OCI-M2 (cell line): ENCODE measurements around the gene EMC10.
"Not testable (repeated sequence)": the region's sequence is repeated elsewhere in the genome, so short reads cannot be mapped to it uniquely, and the experiment has no call there.

ENCODE experiments used
- DNase-seq: peaks from one replicate; lab custom pipeline; 2025; ENCODE audit not compliant: unreplicated experiment; lab: John Stamatoyannopoulos, UW

The EMC10 gene

DNA sequence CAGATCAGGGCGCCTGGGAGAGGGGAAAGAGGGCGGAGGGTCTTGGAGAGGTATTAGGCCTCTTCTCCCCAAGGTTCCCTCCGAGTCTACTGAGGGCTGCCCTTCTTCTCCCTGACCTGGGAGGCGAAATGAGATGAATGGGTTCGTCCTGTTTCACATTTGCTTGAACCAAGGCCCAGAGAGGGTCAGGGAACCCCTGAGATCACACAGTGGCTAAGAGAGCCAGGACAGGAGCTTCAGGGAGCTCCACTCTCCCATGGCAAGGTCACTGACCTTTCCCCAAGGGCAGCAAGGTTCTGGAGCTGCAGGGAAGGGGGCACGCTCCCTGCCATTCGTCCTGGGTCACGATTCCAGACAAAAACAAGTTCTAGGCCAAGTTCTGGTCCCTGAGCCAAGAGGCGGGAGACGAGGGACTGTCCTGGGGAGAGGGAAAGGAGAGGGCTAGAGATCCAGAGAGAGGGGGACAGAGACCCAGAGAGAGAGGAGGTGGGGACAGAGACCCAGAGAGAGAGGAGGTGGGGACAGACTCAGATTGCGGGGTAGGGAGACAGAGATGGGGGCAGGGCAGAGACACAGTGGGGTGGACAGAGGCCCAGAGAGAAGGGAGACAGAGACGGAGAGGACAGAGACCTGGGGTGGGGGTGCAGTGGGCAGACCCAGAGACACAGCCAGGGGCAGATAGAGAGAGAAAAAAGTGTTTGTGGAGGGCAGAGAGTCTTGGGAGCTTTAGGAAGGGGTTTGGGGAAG lies 36.9 kb downstream of the EMC10 start:
- no peak for DNase-seq

DNA sequence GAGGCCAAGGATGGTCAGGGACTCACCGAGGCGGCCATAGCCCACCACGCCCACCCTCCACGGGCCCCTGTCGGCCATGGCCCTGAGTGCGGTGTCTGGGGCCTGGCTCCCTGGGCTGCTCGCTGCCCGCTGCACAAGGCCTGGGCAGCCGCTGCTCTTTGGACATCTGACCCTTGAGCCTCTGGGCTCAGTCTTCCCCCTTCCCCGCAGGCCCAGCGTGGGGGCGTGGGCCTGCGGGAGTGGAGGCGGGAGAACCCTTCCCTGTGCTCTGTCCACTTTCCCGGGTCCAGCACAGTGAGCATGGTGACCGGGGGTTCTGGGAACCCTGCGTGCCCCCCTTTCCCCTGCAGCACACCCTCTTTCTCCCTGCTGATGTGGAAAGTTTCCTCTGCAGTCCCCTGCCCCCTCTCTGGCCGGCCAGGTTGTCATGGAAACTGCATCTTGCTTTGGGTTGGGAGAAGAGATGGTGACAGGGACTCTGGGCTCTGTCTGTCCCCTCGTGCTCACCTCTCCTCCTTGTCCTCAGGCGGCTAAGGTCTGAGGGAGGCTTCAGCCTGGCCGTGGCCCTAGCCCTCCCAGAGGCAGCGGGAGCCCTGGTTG lies 37.5 kb downstream of the EMC10 start, which contains the start of gene ASPDH:
Gene ASPDH, minus strand, starts transcription at position 168 of the 600 bp plus-strand sequence. Its CDS starts 90 bp downstream, at position 78.
- DNase-seq, result no peak

DNA sequence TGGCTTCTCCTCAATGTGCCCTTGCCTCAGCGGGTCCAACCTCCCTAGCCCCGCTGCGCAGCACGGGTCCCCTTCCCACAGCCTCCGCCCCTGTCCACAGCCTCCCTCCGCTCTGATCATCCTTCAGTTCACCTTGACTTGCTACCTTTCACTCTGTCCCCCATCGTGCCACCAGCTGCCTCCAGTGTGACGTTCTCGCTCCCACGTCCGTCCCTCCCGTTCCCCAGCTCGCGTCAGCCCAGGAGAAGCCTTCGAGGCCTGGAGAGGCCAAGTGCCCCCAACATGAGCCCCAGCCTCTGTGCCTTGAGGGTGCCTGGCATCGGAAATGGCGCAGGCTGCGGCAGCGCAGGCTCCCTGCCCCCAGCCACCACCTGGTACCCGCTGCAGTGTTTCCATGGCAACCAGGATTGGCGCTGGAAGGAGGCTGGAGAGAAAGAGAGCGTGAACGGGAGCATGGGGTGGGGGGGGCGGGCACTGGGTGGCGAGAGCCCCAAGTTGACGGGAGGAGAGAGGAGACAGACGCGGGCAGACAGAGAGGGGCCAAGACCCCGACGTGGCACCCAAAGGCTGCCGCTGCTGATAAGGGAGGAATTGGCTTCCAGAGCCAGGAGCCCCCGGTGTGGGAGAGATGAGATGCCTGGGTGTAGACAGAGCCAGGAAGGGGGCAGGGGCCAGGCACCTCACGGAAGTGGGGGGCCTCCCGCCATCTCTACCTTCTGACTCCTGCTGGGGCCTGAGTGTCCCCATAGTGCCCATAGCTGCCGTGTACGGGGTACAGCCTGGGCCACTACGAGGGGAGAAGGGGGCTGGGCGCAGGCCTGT lies 38.2 kb downstream of the EMC10 start:
- DNase-seq, result no peak

DNA sequence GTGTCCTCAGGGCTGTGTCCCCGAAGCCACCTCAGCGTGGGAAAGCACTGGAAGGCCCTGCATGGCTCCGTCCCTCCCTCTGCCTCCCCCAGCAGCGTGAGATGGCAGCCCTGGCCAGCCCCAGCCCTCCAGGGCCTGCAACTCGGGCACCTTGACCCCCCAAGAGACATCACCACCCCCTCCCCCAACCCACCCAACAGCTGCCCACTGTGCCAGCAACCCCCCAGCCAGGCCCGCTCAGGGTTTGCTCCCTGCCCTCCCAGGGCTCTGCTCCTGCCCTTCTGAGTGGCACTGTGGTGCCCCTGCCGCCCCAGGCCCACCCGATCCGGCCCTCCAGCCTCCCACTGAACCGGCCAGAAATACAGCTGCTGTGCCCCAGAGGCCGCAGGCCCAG lies 38.9 kb downstream of the EMC10 start:
- DNase-seq, result no peak

DNA sequence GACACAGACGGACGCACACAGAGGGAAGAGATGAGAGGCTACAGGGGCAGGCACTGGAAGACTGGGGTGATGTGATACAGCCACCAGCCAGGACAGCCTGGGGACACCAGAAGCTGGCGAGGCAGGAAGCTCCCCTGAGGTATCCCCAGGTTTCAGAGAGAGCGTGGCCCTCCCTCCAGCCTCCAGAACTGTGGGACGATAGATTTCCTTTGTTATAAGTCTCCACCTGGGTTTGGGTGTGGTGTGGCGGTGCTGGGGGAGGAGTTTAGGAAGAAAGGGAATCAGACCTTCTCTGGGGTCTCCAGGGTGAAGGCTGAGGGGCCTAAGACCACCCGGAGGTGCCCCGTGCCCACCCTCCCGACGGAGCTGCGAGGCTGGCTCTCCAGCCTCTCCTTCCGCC lies 40.1 kb downstream of the EMC10 start:
- no peak for DNase-seq

DNA sequence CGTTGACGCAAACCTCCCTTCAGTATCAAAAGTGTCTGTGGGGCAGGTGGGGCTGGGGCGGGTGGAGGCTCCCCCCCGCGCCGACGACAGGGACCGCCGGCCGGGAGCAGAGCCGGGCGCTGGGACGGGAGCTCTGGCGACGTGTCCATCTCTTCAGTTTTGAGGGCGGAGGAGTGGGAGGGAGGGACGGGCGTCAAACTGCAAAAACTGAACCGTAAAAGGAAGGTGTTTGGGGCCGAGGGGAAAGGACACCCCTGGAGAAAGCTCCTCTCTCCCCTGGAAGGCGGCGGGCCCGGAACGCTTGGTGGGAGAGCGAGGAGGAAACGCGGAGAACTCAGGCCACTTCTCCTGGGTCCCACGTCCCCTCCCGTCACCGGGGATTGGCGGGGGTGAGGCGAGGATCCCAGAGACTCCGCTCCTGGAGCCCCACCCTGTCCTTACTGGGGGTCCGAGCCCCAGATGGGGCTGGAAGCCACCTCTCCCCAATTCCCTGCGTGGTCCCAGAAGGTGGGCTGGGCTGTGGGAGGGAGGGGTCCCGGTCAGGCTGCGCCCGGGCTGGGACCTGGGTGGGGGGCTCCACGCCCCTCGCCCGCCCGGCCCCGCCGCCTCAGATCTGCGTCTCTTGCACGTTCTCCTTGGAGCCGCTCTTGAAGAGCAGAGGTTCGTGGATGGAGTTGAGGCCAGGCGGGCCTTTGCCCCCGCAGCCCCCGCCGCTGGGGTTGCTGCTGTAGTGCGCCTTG lies 40.8 kb downstream of the EMC10 start:
- no peak for DNase-seq

DNA sequence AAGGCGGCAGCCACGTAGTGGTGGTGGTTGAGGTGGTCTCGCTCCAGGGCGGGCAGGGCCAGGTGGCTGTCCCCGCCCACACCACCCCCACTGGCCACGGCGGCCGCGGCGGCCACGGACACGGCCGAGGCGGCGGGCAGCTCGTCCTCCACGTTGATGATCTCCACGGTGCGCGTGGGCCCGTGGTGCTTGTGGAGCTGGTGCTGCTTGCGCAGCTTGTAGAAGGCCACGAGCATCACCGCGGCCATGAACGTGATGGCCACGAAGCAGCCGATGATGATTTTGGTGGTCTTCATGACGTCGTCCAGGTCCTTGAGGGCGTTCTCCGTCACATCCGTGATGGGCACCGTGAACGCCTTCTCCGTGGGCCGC lies 41.4 kb downstream of the EMC10 start:
- DNase-seq, result no peak

DNA sequence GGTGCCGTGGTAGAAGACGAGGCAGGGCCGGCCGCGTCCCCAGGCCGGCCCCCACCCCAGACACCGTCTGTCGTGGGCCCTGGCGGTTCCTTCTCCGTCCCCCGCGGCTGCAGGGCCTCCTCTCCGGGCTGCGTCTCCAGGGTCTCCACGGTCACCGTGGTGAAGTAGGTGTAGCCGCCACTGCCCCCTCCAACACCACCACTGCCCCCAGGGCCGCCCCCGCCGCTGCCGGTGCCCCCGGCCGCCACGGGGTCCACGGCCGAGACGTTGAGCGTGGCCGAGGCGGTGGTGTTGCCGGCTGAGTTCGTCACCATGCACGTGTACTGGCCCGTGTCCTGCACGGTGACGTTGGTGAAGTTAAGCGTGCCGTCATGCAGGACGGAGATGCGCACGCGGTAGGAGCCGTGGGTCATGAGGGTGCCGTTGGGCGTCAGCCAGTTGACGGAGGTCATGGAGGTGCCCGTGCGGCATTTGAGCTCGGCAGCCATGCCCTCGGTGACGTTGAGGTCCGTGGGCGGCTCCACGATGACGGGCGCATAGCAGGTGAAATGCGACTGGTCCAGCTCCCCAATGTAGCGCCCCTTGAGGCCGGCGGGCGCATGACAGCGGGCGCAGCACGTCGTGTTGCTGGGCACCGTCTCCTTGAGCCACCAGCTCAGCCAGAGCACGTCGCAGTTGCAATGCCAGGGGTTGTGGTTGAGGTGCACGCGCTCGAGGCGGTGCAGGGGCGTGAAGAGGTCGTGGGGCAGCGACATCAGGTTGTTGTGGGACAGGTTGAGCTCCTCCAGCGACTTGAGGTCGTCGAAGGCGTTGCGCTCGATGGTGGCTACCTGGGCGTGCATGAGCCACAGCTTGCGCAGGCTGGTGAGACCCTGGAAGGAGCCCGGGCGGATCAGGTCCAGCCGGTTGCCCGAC lies 42.0 kb downstream of the EMC10 start:
- no peak for DNase-seq

DNA sequence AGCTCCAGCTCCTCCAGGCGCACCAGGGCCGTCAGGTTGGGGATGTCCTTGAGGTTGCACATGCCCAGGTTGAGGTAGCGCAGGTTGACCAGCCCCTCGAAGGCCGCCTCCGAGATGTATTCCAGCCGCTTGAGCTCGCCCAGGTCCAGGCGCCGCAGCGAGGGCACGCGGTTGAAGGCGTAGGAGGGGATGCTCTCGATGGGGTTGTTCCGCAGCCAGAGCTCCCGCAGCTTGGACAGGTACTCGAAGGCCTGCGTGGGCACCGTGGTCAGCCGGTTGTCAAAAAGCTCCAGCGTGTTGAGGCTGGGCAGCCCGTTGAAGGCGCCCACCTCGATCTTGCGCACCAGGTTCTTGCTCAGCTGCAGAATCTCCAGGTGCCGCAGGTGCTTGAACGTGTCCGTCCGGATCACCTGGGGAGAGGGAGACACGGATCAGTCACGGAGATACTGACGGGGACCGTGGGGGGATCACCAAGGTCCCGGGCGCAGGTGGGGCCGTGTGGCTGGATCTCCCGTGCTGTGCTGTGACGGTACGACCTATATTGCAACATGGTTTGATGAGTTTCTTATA lies 42.8 kb downstream of the EMC10 start:
- no peak for DNase-seq

DNA sequence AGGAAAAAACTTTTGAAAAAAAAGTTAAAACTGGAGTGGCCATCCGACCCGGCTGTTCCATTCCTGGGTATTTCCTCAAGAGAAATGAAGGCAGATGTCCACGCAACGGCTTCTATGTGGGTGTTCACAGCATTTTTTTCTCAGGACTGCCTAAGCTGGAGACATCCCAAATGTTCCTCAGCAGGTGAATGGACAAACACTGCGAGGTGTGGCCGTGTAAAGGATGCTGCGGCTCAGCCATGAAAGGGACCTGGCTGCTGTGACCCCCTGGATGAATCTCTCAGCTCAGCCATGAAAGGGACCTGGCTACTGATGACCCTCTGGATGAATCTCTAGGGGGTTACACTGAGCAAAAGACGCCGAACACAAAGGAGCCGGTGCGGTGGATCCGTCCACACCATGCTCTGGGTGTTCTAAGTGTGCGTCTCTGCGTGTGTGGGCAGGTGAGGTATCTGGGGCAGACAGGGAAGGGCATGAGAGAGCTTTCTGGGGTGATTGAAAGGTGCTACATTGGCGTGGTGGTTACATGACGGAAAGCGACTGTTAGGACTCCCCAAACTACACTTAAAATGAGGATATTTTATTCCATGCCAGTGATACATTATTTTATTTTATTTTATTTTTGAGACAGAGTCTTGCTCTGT lies 44.6 kb downstream of the EMC10 start:
- DNase-seq, result no peak

DNA sequence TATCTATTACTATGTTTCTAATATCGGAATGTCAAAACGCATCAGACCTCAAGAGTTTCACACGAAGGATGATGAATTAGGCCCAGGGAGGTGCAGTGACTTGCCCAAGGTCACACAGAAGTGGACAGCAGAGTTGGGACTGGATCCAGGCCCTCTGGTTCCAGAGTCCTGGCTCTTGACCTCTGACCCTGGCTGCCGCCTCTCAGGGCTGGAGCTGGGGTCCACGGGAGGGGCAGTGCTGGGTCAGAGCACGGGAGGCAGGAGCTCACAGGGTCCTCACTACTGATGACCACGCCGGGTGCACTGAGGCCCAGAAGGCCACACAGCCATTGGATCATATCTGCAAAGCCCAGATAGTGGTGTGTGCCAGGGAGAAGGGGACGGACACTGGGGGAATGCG lies 46.6 kb downstream of the EMC10 start:
- no peak for DNase-seq

DNA sequence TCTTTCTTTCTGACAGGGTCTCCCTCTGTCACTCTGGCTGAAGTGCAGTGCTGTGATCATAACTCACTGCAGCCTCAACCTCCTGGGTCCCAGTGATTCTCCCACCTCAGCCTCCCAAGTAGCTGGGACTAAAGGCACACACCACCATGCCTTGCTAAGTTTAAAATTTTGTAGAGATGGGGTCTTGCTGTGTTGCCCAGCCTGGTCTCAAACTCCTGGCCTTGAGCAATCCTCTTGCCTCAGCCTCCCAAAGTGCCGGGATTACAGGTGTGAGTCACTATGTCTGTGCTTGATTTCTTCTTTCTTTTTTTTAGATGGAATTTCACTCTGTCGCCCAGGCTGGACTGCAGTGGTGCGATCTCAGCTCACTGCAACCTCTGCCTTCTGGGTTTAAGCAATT lies 51.7 kb downstream of the EMC10 start:
- DNase-seq, result not testable (repeated sequence)

DNA sequence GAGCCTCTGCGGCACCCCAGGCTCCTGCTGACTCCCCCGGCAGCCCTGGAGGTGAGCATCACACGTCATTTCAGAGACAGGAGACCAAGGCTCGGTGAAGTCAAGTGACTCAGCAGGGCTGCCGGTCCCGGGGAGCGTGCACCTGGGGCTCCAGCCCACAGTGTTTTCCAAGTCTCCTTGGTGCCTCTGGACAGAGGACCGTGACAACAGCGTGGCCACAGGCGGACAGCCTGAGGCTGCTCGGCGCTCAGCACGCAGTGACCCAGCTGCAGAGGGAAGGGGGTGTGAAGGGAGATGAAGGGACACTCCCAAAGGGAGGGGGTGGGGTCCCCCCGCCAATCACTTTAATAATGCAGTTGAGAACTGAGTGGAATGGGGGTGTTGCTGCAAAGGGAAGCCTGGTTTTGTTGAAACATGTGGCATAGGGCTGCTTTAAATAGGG lies 54.9 kb downstream of the EMC10 start:
- no peak for DNase-seq

DNA sequence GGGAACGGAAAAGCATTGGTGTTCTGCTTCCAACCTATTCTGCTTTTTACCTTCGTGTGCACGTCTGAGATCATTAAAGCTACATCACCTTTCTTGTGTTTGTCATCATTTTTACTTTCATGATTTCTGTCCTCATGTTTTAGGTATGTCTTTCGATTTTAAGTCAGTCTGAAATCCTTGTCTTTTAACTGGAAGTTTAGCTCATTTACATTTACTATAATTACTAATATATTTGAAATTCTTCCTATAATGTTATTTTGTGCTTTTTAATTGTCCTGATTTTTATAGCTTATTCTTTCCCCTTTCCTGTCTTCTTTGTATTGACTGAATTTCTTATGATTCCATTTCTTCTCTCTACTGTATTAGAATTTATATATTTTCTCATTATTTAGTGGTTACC lies 56.6 kb downstream of the EMC10 start:
- DNase-seq, result no peak

DNA sequence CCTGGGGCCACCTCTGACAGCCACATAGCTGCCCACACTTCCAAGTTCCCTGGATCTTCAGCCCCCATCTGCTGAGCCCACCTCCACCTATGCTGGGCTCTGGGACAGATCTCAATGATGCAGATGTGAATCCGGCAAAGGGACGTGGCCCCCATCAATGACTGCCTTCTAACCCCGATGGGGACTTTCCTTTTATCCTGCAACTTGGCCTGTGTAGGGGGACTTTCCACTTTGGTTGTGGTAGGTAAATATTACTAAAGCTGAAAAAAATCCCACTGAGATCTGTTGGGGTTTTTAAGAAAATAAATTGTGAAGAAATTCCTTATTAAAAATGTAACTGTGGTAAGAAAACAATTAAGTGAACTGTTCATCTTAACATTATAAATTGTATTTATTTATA lies 58.2 kb downstream of the EMC10 start:
- no peak for DNase-seq

DNA sequence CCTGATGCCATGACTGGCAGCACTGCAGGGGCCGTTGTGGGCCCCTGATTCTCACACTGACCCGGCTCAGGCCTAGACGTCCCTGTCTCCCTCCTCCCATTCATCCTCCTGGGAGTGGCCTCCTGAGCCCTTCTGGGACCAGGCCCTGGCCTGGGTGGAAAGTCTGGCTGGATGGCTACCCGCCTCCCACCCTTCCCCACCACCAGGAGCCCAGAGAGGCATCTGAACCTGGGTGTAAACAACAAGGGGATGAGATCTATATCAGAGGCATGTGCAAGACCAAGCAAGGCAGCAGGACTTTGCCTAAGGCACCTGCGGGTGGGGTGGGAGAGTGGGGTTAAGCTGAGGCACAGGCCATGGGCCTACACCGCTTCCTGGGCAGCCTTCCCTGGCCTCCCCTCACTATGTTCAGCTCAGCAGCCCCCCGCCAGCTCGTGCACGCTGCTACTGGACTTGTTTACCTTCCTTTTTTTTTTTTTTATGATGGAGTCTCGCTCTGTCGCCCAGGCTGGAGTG lies 59.4 kb downstream of the EMC10 start:
- no peak for DNase-seq

DNA sequence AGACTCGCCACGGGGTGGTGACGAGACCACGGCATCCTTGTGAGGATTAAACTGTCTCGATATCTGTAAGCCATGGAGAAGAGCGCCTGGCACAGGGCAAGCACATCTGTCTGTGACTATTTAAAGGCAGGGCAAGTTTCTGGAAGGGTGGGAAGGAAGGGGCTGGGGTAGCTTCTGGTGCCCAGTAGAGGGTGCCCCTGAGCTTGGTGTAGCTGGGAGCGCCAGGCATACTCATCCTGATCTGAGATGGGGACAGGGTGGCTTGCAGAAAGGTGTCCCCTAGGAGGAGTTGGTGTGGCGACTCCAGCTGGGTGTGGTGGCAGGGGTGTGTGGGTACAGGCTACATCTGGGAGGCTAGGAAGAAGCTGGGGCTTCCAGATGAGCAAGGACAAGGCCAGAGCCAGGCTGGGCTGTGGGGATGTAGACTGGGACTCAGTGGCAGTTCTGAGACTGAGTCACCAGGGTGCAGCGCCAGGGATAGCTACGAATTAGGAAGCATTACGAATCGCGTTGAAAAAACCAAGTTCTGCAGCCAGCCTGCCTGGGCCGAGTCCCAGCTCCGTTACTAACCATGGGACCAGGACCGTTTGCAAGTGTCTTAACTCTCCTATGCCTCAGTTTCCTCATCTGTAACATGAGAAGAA lies 60.5 kb downstream of the EMC10 start:
- DNase-seq, result no peak

DNA sequence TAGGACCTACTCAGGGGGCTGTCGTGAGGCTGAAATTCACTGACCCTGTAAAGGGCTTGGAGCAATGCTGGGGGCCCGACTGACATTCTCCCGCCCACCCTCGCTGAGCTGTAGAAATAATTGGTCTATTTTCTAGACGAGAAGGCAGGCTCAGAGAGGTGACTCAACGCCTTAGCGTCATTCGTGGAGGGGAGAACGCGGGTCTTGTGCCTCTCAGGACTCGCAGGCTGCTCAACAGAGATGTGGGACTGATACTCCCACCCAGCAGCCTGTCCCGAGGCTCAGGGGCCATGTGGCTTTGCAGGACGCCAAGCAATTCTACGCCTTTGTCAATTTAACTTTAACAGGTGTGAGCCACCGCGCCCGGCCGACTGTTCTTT lies 61.0 kb downstream of the EMC10 start:
- DNase-seq, result no peak

DNA sequence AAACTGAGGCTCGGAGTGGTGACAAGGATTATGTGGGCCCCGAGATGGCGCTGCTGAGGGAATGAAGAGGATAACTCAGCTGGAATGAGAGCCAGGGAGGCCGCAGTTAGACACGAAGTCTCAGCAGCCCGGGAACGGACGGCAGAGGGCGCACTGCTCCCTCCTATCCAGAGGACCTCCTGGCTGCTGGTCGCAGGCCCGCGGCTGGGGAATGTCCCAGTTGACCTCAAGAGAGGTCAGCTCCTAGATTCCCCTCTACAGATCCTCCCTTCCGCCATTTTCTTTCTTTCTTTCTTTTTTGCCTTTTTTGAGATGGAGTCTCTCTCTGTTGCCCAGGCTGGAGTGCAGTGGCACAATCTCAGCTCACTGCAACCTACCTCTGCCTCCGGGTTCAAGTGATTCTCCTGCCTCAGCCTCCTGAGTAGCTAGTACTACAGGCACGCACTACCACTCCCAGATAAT lies 61.5 kb downstream of the EMC10 start:
- DNase-seq, result peak; percentile 61
